ENCODE data around the gene ATG7. TPM values are rescaled to one million over a fixed set of nuclear protein-coding genes. Genes with fewer than 3 reads are reported as not detected.

The ATG7 gene
- total and polyA plus RNA-seq, 10 of the 15 experiments (the other 5 are each of a cell fraction or from before 2014, with no cell fraction given) = 13.5 to 49.5 (median 26.4) TPM

GRCh38 chr3:11556851-11557644 lies 284.9 kb downstream of the ATG7 start:
- CTCF ChIA-PET = interaction anchor here (0.6 kb wide), 1 partner anchor 81 kb away, joined by 3 read pairs; no protein-coding TSS in a partner anchor

More at GRCh38 chr3:11556851-11557644, 284.9 kb downstream of the ATG7 start:
- in situ Hi-C loops (cut with MboI) = no loop called here
- no peak for DNase-seq (ENCODE audit: low read depth, low spot score)
- no peak for ATAC-seq
- no peak overlapping the region for H3K27ac ChIP-seq (ENCODE audit: control insufficient read depth, insufficient read depth)
- H3K4me1 ChIP-seq (ENCODE audit: control insufficient read depth, insufficient read depth, low read length) = no peaks in the 10 kb centered on the region
- no peaks in the 10 kb centered on the region for H3K79me2 ChIP-seq (ENCODE audit: control insufficient read depth, insufficient read depth, low read length)
- intact Hi-C loops (cut with micrococcal nuclease; ENCODE audit: unreplicated experiment) = no loop called here
- H3K9me3 ChIP-seq (replicated peaks; ENCODE audit: control insufficient read depth, insufficient read depth, low read length) = no peaks in the 10 kb centered on the region
- 86% methylated on average over 16 of the region's 16 CpGs for WGBS (ENCODE audit: insufficient coverage, insufficient replicate concordance, low lambda C conversion rate, missing lambda C conversion rate)
- no peak for TF ChIP-seq ZBTB11 (CRISPR knock-in tag; IDR thresholded peaks at IDR 0.05)
- no peak for TF ChIP-seq REST (IDR thresholded peaks at IDR 0.05; ENCODE audit: low read depth, low read length)
- TF ChIP-seq TAF1 (IDR thresholded peaks at IDR 0.05; ENCODE audit: borderline replicate concordance, low read depth, low read length) = no peak
- TF ChIP-seq POLR2A (IDR thresholded peaks at IDR 0.05; ENCODE audit: low read depth, low read length) = no peak
- no peak for TF ChIP-seq NFXL1 (IDR thresholded peaks at IDR 0.05; ENCODE audit: borderline replicate concordance)
- TF ChIP-seq SMAD1 (IDR thresholded peaks at IDR 0.05; ENCODE audit: low read depth, partially characterized antibody) = no peak
- TF ChIP-seq SIN3A (IDR thresholded peaks at IDR 0.05; ENCODE audit: low read depth, low read length) = no peak
- TF ChIP-seq ZBTB4 (CRISPR knock-in tag; IDR thresholded peaks at IDR 0.05) = no peak
- TF ChIP-seq EZH2 (IDR thresholded peaks at IDR 0.05; ENCODE audit: borderline replicate concordance, control insufficient read depth, low read depth, low read length) = no peak
- TF ChIP-seq SMARCA5 (IDR thresholded peaks at IDR 0.05) = no peak
- TF ChIP-seq IKZF2 (IDR thresholded peaks at IDR 0.05) = no peak
- no peak for TF ChIP-seq KLF5 (IDR thresholded peaks at IDR 0.05; ENCODE audit: partially characterized antibody)
- no peaks in the 10 kb centered on the region for H3K27me3 ChIP-seq (replicated peaks in 1 of 2; ENCODE audit: control insufficient read depth in 2 of 2, insufficient read depth in 2 of 2, low read length in 1 of 2)
- SMC1A ChIA-PET (ENCODE audit: uncharacterized antibody, unreplicated experiment) = interaction anchor here (1.3 kb wide), 1 partner anchor 92 kb away, joined by 3 read pairs; no protein-coding TSS in a partner anchor
- H3K4me3 ChIP-seq = no peak overlapping the region
- no peak for FAIRE-seq
- H2AFZ ChIP-seq (ENCODE audit: control insufficient read depth, low read depth, low read length) = no peak overlapping the region
- TSS peak; percentile 46 for BruUV-seq (replicated peaks)
- peaks cover 7 to 34% of the 10 kb centered on the region in 2 experiments for H3K36me3 ChIP-seq (ENCODE audit: control insufficient read depth in 2 of 2, insufficient read depth in 2 of 2, low read length in 1 of 2)
- no peaks in the 10 kb centered on the region; the same call in 1 of the 2 replicates for H4K20me1 ChIP-seq (ENCODE audit: control insufficient read depth, insufficient read depth)
- H3K4me2 ChIP-seq (ENCODE audit: control insufficient read depth, insufficient read depth) = no peak overlapping the region
- RAD21 ChIA-PET (ENCODE audit: unreplicated experiment) = interaction anchor here (1.6 kb wide), 1 partner anchor 69 kb away, joined by 3 read pairs; no protein-coding TSS in a partner anchor
- no peak overlapping the region for H3K9ac ChIP-seq (ENCODE audit: control insufficient read depth, insufficient read depth, low read length)
- POLR2A ChIA-PET = interaction anchor here (0.9 kb wide), 1 partner anchor 18 kb away, joined by 3 read pairs; no protein-coding TSS in a partner anchor
